GM12878 (cell line): ENCODE results near the gene VEGFA. TPM values are rescaled to one million over a fixed set of nuclear protein-coding genes. Genes with fewer than 3 reads are reported as not detected.

Experiments
- ATAC-seq: fragments of 200-7000 bp; cut with Tn5 transposase; 3 replicates; pipeline ENCODE4 v1.9.1; 2020; ENCODE audit warnings: mild to moderate bottlenecking, moderate library complexity
- BruUV-seq: library from RNA; stranded (reverse); fragments of 400-500 nt; replicated peaks from 2 replicates; lab custom pipeline; 2021; lab: Mats Ljungman, UMichigan
- CTCF ChIA-PET: fragments of 300-600 bp; sonication (Branson Sonifier 250); formaldehyde crosslinking; extraction: SDS; loops from one replicate; lab custom pipeline; 2021; ENCODE audit warnings: inconsistent platforms; lab: Yijun Ruan, JAX
- POLR2A ChIA-PET: fragments of 350-600 bp; formaldehyde crosslinking; extraction: SDS; loops from one replicate; lab custom pipeline; 2021; ENCODE audit warnings: inconsistent platforms; lab: Charles Lee
- RAD21 ChIA-PET: fragments of 300-600 bp; sonication (Branson Sonifier 250); formaldehyde crosslinking; loops from one replicate; lab custom pipeline; 2023; ENCODE audit warnings: antibody characterized with exemption; ENCODE audit not compliant: unreplicated experiment; lab: Charles Lee
- SMC1A ChIA-PET: fragments of 300-600 bp; sonication (Branson Sonifier 250); formaldehyde crosslinking; loops from one replicate; lab custom pipeline; 2023; ENCODE audit not compliant: unreplicated experiment, uncharacterized antibody; lab: Charles Lee
- DNase-seq: peaks from one replicate; pipeline ENCODE4 v3.0.0-alpha.2; 2011; ENCODE audit warnings: low read depth, low spot score
- FAIRE-seq: peaks from 3 replicates; lab custom pipeline; 2011; peaks lifted over from hg19 to GRCh38; lab: Jason Lieb, UNC
- H2AFZ ChIP-seq: 2 replicates; pipeline ENCODE4 v1.6.0; 2011; ENCODE audit warnings: low read depth, low read length, control low read depth; ENCODE audit not compliant: control insufficient read depth
- H3K27ac ChIP-seq: 2 replicates; pipeline ENCODE4 v1.5.1; 2011; ENCODE audit warnings: control low read depth; ENCODE audit not compliant: control insufficient read depth, insufficient read depth
- H3K27me3 ChIP-seq, 2 experiments: replicated peaks in 1 of 2; 2 replicates each; pipeline versions ENCODE4 v1.6.0 to v1.6.1; 2011; ENCODE audit warnings: low read length in 1 of 2; ENCODE audit not compliant: control insufficient read depth in 2 of 2, insufficient read depth in 2 of 2
- H3K36me3 ChIP-seq, 2 experiments: 2 replicates each; pipeline ENCODE4 v1.5.1; 2011; ENCODE audit warnings: low read length in 1 of 2; ENCODE audit not compliant: control insufficient read depth in 2 of 2, insufficient read depth in 2 of 2
- H3K4me1 ChIP-seq: 2 replicates; pipeline ENCODE4 v1.6.1; 2011; ENCODE audit warnings: mild to moderate bottlenecking, low read length, moderate library complexity, mixed read lengths; ENCODE audit not compliant: control insufficient read depth, insufficient read depth
- H3K4me2 ChIP-seq: 2 replicates; pipeline ENCODE4 v1.6.0; 2011; ENCODE audit warnings: control low read depth; ENCODE audit not compliant: control insufficient read depth, insufficient read depth
- H3K4me3 ChIP-seq: fragments of 200-600 bp; sonication (generic); 2 replicates; pipeline ENCODE4 v1.5.1; 2016
- H3K79me2 ChIP-seq: 2 replicates; pipeline ENCODE4 v1.6.0; 2011; ENCODE audit warnings: low read length; ENCODE audit not compliant: control insufficient read depth, insufficient read depth
- H3K9ac ChIP-seq: 2 replicates; pipeline ENCODE4 v1.8.0; 2011; ENCODE audit warnings: low read length, control low read depth, mixed read lengths; ENCODE audit not compliant: control insufficient read depth, insufficient read depth
- H3K9me3 ChIP-seq: replicated peaks from 3 replicates; pipeline ENCODE4 v1.5.1; 2011; ENCODE audit warnings: mild to moderate bottlenecking, low read length; ENCODE audit not compliant: control insufficient read depth, insufficient read depth
- H4K20me1 ChIP-seq: 2 replicates; pipeline ENCODE4 v1.6.0; 2011; ENCODE audit not compliant: control insufficient read depth, insufficient read depth
- CEBPB ChIP-seq, 2 experiments: fragments of 150-350 bp in 1 of 2; IDR thresholded peaks; 2 replicates each; pipeline ENCODE4 v1.6.1; 2012 to 2014; ENCODE audit warnings: low read depth in 2 of 2, low read length in 2 of 2, borderline replicate concordance in 1 of 2, inconsistent platforms in 1 of 2
- ESRRA ChIP-seq: IDR thresholded peaks from 2 replicates; pipeline ENCODE4 v1.6.1; 2012; ENCODE audit warnings: mild to moderate bottlenecking, low read length, improper control_type of control experiment
- MYB ChIP-seq: fragments of 150-350 bp; IDR thresholded peaks from 2 replicates; pipeline ENCODE4 v1.6.1; 2014; ENCODE audit warnings: mild to moderate bottlenecking, low read depth, low read length, borderline replicate concordance
- SUPT20H ChIP-seq: IDR thresholded peaks from 2 replicates; pipeline ENCODE4 v1.6.1; 2011; ENCODE audit warnings: low read depth, mild to moderate bottlenecking, low read length, moderate library complexity, borderline replicate concordance; ENCODE audit not compliant: control insufficient read depth
- ZNF622 ChIP-seq: fragments of 450-650 bp; IDR thresholded peaks from 2 replicates; pipeline ENCODE4 v1.6.1; 2017; ENCODE audit warnings: mild to moderate bottlenecking, inconsistent platforms
- WGBS: methylation state at CpG from one replicate; pipeline ENCODE4 v1.1.6; 2016; ENCODE audit warnings: low lambda C conversion rate; ENCODE audit not compliant: insufficient replicate concordance, insufficient coverage; ENCODE audit errors: missing lambda C conversion rate; 5-methylcytosine and 5-hydroxymethylcytosine counted together
- in situ Hi-C: fragments of 300-500 bp; cut with MboI; formaldehyde crosslinking; loops from 9 replicates; pipeline ENCODE4 v1.14.3; 2018; ENCODE audit warnings: mixed read lengths
- intact Hi-C: fragments of 100-400 bp; cut with micrococcal nuclease; formaldehyde crosslinking; loops from one replicate; pipeline ENCODE4 v1.14.2; 2022; ENCODE audit not compliant: unreplicated experiment
- polyA plus RNA-seq, 11 experiments: library from polyadenylated mRNA; depleted of rRNA in 4 of 11; unstranded in 6 of 11; stranded (reverse) in 5 of 11; fragments of >200 nt; fragmentation: Nextera tagmentation in 4 of 11; fragmentation: Illumina TruSeq in 1 of 11; extraction: Ambion mirVana in 4 of 11; extraction: Trizol in 1 of 11; gene quantifications; 1 replicate in 1 of 11; 2 replicates in 10 of 11; pipeline versions ENCODE4 v1.2.1 to v1.2.3, GENCODE V29; 2011 to 2016; ENCODE audit warnings: inconsistent platforms in 2 of 11, missing spikeins in 2 of 11, low read depth in 1 of 11
- total RNA-seq, 4 experiments: library from RNA; depleted of rRNA in 3 of 4; stranded (reverse); fragments of >200 nt in 3 of 4; fragmentation: Illumina TruSeq in 1 of 4; extraction: Trizol in 1 of 4; gene quantifications; 2 replicates each; pipeline versions ENCODE4 v1.2.1 to v1.2.3, GENCODE V29; 2013 to 2021
- TF ChIP-seq, protein P1 (sequence below): fragments of 450-650 bp; IDR thresholded peaks from 2 replicates; pipeline ENCODE4 v1.6.1; 2017; ENCODE audit warnings: mild to moderate bottlenecking
- TF ChIP-seq, protein P2 (sequence below): IDR thresholded peaks from 2 replicates; pipeline ENCODE4 v1.6.1; 2012; ENCODE audit warnings: mild to moderate bottlenecking, low read depth, low read length

The VEGFA gene
- total and polyA plus RNA-seq, 10 of the 15 experiments (the other 5 are each of a cell fraction or from before 2014, with no cell fraction given): 0.96 to 140 (median 16.9) TPM

DNA sequence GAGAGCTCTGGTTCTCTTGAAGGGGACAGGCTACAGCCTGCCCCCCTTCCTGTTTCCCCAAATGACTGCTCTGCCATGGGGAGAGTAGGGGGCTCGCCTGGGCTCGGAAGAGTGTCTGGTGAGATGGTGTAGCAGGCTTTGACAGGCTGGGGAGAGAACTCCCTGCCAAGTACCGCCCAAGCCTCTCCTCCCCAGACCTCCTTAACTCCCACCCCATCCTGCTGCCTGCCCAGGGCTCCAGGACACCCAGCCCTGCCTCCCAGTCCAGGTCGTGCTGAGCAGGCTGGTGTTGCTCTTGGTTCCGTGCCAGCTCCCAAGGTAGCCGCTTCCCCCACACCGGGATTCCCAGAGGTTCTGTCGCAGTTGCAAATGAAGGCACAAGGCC is 9.8 kb downstream of the VEGFA start:
- H3K4me3 ChIP-seq: no peak overlapping the region
- FAIRE-seq: no peak
- no peak for DNase-seq
- in situ Hi-C loops: no loop called here
- no peak overlapping the region for H3K27ac ChIP-seq
- RAD21 ChIA-PET: no interaction called here
- peaks cover 24% of the 10 kb centered on the region for H3K79me2 ChIP-seq
- TF ChIP-seq ESRRA: no peak
- TF ChIP-seq, all 136 proteins: peak for 0
- H4K20me1 ChIP-seq: peaks cover 6% of the 10 kb centered on the region; the same call in 1 of the 2 replicates
- no TSS peak for BruUV-seq
- H2AFZ ChIP-seq: no peak overlapping the region
- H3K4me2 ChIP-seq: no peak overlapping the region
- intact Hi-C loops: no loop called here
- H3K4me1 ChIP-seq: peaks cover 14% of the 10 kb centered on the region
- CTCF ChIA-PET: no interaction called here
- SMC1A ChIA-PET: no interaction called here
- POLR2A ChIA-PET: interaction anchor here (1.0 kb wide), 1 partner anchor 28 kb away, joined by 3 read pairs; no protein-coding TSS in a partner anchor
- no peaks in the 10 kb centered on the region for H3K9me3 ChIP-seq
- ATAC-seq: no peak
- peaks cover 31 to 48% of the 10 kb centered on the region in 2 experiments for H3K36me3 ChIP-seq
- WGBS: 75% methylated on average over 8 of the region's 8 CpGs
- H3K27me3 ChIP-seq: no peaks in the 10 kb centered on the region
- H3K9ac ChIP-seq: no peak overlapping the region

DNA sequence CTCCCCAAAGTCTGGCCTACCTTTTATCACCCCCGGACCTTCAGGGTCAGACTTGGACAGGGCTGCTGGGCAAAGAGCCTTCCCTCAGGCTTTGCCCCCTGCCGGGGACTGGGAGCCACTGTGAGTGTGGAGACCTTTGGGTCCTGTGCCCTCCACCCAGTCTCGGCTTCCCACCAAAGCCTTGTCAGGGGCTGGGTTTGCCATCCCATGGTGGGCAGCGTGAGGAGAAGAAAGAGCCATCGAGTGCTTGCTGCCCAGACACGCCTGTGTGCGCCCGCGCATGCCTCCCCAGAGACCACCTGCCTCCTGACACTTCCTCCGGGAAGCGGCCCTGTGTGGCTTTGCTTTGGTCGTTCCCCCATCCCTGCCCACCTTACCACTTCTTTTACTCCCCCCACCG is 10.3 kb downstream of the VEGFA start:
- Histone ChIP-seq H3K9ac (no peak overlapping the region), H3K9me3 (no peaks in the 10 kb centered on the region), H3K4me3 (no peak overlapping the region), H3K4me2 (no peak overlapping the region), H2AFZ (no peak overlapping the region), H3K79me2 (peaks cover 19% of the 10 kb centered on the region), H3K27me3 (no peaks in the 10 kb centered on the region), H3K27ac (no peak overlapping the region), H3K36me3 (peaks cover 35 to 52% of the 10 kb centered on the region in 2 experiments), H4K20me1 (peaks cover 6% of the 10 kb centered on the region; the same call in 1 of the 2 replicates), H3K4me1 (peaks cover 10% of the 10 kb centered on the region)
- no peak for ATAC-seq
- ChIA-PET POLR2A (interaction anchor here (1.0 kb wide), 1 partner anchor 28 kb away, joined by 3 read pairs; no protein-coding TSS in a partner anchor), CTCF (no interaction called here), SMC1A (no interaction called here), RAD21 (no interaction called here)
- DNase-seq: no peak
- 78% methylated on average over 13 of the region's 13 CpGs for WGBS
- intact Hi-C loops: no loop called here
- in situ Hi-C loops: no loop called here
- no TSS peak for BruUV-seq
- FAIRE-seq: no peak
- TF ChIP-seq CEBPB (IDR thresholded peaks at IDR 0.05; ENCODE audit: borderline replicate concordance in 1 of 2, low read depth in 2 of 2, low read length in 2 of 2) (no peak), ZNF622 (no peak), SUPT20H (no peak), MYB (no peak)
- TF ChIP-seq, protein P1, sequence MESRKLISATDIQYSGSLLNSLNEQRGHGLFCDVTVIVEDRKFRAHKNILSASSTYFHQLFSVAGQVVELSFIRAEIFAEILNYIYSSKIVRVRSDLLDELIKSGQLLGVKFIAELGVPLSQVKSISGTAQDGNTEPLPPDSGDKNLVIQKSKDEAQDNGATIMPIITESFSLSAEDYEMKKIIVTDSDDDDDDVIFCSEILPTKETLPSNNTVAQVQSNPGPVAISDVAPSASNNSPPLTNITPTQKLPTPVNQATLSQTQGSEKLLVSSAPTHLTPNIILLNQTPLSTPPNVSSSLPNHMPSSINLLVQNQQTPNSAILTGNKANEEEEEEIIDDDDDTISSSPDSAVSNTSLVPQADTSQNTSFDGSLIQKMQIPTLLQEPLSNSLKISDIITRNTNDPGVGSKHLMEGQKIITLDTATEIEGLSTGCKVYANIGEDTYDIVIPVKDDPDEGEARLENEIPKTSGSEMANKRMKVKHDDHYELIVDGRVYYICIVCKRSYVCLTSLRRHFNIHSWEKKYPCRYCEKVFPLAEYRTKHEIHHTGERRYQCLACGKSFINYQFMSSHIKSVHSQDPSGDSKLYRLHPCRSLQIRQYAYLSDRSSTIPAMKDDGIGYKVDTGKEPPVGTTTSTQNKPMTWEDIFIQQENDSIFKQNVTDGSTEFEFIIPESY: no peak
- TF ChIP-seq, protein P2, sequence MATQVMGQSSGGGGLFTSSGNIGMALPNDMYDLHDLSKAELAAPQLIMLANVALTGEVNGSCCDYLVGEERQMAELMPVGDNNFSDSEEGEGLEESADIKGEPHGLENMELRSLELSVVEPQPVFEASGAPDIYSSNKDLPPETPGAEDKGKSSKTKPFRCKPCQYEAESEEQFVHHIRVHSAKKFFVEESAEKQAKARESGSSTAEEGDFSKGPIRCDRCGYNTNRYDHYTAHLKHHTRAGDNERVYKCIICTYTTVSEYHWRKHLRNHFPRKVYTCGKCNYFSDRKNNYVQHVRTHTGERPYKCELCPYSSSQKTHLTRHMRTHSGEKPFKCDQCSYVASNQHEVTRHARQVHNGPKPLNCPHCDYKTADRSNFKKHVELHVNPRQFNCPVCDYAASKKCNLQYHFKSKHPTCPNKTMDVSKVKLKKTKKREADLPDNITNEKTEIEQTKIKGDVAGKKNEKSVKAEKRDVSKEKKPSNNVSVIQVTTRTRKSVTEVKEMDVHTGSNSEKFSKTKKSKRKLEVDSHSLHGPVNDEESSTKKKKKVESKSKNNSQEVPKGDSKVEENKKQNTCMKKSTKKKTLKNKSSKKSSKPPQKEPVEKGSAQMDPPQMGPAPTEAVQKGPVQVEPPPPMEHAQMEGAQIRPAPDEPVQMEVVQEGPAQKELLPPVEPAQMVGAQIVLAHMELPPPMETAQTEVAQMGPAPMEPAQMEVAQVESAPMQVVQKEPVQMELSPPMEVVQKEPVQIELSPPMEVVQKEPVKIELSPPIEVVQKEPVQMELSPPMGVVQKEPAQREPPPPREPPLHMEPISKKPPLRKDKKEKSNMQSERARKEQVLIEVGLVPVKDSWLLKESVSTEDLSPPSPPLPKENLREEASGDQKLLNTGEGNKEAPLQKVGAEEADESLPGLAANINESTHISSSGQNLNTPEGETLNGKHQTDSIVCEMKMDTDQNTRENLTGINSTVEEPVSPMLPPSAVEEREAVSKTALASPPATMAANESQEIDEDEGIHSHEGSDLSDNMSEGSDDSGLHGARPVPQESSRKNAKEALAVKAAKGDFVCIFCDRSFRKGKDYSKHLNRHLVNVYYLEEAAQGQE: no peak
